ENCODE data around the gene CREBRF. TPM values are rescaled to one million over a fixed set of nuclear protein-coding genes. Genes with fewer than 3 reads are reported as not detected.

CREBRF gene
- total RNA-seq, 6 experiments from 2014 or later: 6.5 to 15.7 (median 12.6) TPM

DNA sequence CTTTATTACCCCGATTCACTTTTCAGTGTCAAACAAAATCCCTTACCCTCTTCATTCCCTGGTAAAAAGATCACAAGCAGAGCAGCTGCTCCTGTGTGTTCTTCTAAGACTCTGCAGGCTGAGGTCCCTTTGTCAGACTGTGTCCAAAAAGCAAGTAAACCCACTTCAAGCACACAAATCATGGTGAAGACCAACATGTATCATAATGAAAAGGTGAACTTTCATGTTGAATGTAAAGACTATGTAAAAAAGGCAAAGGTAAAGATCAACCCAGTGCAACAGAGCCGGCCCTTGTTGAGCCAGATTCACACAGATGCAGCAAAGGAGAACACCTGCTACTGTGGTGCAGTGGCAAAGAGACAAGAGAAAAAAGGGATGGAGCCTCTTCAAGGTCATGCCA lies 34.5 kb downstream of the CREBRF start:
- Histone ChIP-seq H3K27me3 (no peaks in the 10 kb centered on the region), H3K4me3 (no peak overlapping the region), H3K36me3 (peaks cover 0 to 24% (median 9%) of the 10 kb centered on the region in 4 donors), H3K9me3 (no peaks in the 10 kb centered on the region), H3K27ac (no peak overlapping the region), H3K4me1 (peaks cover 0 to 4% (median 0%) of the 10 kb centered on the region in 4 donors)
- TF ChIP-seq POLR2A (IDR thresholded peaks at IDR 0.05): no peak
- TF ChIP-seq, protein P1, sequence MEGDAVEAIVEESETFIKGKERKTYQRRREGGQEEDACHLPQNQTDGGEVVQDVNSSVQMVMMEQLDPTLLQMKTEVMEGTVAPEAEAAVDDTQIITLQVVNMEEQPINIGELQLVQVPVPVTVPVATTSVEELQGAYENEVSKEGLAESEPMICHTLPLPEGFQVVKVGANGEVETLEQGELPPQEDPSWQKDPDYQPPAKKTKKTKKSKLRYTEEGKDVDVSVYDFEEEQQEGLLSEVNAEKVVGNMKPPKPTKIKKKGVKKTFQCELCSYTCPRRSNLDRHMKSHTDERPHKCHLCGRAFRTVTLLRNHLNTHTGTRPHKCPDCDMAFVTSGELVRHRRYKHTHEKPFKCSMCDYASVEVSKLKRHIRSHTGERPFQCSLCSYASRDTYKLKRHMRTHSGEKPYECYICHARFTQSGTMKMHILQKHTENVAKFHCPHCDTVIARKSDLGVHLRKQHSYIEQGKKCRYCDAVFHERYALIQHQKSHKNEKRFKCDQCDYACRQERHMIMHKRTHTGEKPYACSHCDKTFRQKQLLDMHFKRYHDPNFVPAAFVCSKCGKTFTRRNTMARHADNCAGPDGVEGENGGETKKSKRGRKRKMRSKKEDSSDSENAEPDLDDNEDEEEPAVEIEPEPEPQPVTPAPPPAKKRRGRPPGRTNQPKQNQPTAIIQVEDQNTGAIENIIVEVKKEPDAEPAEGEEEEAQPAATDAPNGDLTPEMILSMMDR (IDR thresholded peaks at IDR 0.05): no peak
- ATAC-seq (no peak), DNase-seq (no peak)
- intact Hi-C loops (cut with DNase I): no loop called here
- whole genome bisulfite sequencing (ENCODE audit: insufficient coverage, low coverage, low lambda C conversion rate, missing lambda C conversion rate): 83% methylated on average over 2 of the region's 2 CpGs

DNA sequence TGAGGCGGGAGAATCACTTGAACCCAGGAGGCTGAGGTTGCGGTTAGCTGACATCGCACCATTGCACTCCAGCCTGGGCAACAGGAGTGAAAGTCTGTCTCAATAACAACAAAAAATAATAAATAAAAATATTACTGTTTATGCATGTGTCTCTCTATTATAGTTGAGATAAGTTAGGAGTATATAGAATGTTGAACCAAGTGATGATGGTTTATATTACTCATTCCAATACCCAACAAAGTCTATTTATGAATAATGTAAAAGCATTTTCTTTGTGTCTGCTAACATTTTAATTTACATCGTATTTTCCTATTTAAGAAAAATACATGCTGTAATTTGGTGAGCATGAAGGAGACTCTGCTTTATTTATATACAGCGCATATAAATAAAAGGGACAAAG lies 35.8 kb downstream of the CREBRF start:
- intact Hi-C loops (cut with DNase I): no loop called here
- no peak for DNase-seq
- TF ChIP-seq POLR2A (IDR thresholded peaks at IDR 0.05): no peak
- TF ChIP-seq, protein P1 (IDR thresholded peaks at IDR 0.05): no peak
- WGBS (ENCODE audit: insufficient coverage, low coverage, low lambda C conversion rate, missing lambda C conversion rate): 99% methylated on average over 5 of the region's 5 CpGs
- Histone ChIP-seq H3K27ac (no peak overlapping the region), H3K4me1 (peaks cover 0 to 7% (median 0%) of the 10 kb centered on the region in 4 donors), H3K9me3 (no peaks in the 10 kb centered on the region), H3K36me3 (peaks cover 0 to 16% (median 9%) of the 10 kb centered on the region in 4 donors), H3K27me3 (no peaks in the 10 kb centered on the region), H3K4me3 (no peak overlapping the region)
- no peak for ATAC-seq

DNA sequence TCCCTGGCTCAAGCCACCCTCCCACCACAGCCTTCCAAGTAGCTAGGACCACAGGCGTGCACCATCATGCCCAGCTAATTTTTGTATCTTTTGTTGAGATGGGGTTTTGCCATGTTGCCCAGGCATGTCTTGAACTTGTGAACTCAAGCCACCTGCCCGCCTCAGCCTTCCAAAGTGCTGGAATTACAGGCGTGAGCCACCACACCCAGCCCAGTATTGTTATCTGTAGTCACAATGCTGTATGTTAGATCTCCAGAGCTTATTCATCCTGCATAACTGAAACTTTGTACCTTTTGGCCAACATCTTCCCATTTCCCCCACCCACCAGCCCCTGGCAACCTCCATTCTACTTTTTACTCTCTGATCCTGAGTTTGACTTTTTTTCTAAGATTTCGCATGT lies 37.5 kb downstream of the CREBRF start:
- H3K4me1 ChIP-seq: peaks cover 0 to 10% (median 0%) of the 10 kb centered on the region in 4 donors
- WGBS (ENCODE audit: insufficient coverage, low coverage, low lambda C conversion rate, missing lambda C conversion rate): 63% methylated on average over 3 of the region's 4 CpGs
- intact Hi-C loops (cut with DNase I): no loop called here
- no peak overlapping the region for H3K4me3 ChIP-seq
- DNase-seq (no peak), ATAC-seq (peak in 2 of 4 donors; percentile 22 to 78)
- no peak overlapping the region for H3K27ac ChIP-seq
- no peaks in the 10 kb centered on the region for H3K9me3 ChIP-seq
- TF ChIP-seq, protein P1 (IDR thresholded peaks at IDR 0.05): no peak
- no peak for TF ChIP-seq POLR2A (IDR thresholded peaks at IDR 0.05)
- peaks cover 0 to 16% (median 6%) of the 10 kb centered on the region in 4 donors for H3K36me3 ChIP-seq
- H3K27me3 ChIP-seq: no peaks in the 10 kb centered on the region

DNA sequence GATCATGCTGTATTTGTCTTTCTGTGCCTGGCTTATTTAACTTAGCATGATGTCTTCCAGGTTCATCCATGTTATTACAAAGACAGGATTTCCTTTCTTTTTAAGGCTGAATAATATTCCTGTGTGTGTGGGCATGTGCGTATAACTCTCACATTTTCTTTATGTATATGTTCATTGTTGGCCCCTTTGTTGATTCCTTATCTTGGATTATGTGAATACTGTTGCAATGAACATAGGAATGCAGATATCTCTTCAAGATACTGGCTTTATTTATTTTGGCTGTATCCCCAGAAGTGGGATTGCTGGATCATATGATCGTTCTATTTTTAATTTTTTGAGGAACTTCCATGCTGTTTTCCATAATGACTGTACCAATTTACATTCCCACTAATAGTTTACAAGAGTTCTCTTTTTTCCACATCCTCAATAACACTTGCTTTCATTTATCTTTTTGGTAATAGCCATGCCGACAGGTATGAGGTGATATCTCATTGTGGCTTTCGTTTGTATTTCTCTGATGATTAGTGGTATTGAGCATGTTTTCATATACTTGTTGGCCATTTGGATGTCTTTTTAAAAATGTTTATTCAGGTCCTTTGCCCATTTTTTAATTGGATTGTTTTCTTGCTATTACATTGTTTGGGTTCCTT lies 38.0 kb downstream of the CREBRF start:
- Histone ChIP-seq H3K27me3 (no peaks in the 10 kb centered on the region), H3K27ac (no peak overlapping the region), H3K36me3 (peaks cover 0 to 16% (median 6%) of the 10 kb centered on the region in 4 donors), H3K4me3 (no peak overlapping the region), H3K9me3 (no peaks in the 10 kb centered on the region), H3K4me1 (peaks cover 0 to 10% (median 0%) of the 10 kb centered on the region in 4 donors)
- intact Hi-C loops (cut with DNase I): no loop called here
- WGBS (ENCODE audit: insufficient coverage, low coverage, low lambda C conversion rate, missing lambda C conversion rate): 57% methylated on average over 4 of the region's 4 CpGs
- ATAC-seq (peak in 3 of 4 donors; percentile 47 to 79 (median 55)), DNase-seq (no peak)
- TF ChIP-seq, protein P1 (IDR thresholded peaks at IDR 0.05): no peak
- TF ChIP-seq POLR2A (IDR thresholded peaks at IDR 0.05): no peak

Data from right lobe of liver (tissue), 6 donors.